Measurements from ENCODE around the gene DNMT3B.
"Not testable (repeated sequence)": the region's sequence is repeated elsewhere in the genome, so short reads cannot be mapped to it uniquely, and the experiment has no call there.

DNMT3B gene

DNA sequence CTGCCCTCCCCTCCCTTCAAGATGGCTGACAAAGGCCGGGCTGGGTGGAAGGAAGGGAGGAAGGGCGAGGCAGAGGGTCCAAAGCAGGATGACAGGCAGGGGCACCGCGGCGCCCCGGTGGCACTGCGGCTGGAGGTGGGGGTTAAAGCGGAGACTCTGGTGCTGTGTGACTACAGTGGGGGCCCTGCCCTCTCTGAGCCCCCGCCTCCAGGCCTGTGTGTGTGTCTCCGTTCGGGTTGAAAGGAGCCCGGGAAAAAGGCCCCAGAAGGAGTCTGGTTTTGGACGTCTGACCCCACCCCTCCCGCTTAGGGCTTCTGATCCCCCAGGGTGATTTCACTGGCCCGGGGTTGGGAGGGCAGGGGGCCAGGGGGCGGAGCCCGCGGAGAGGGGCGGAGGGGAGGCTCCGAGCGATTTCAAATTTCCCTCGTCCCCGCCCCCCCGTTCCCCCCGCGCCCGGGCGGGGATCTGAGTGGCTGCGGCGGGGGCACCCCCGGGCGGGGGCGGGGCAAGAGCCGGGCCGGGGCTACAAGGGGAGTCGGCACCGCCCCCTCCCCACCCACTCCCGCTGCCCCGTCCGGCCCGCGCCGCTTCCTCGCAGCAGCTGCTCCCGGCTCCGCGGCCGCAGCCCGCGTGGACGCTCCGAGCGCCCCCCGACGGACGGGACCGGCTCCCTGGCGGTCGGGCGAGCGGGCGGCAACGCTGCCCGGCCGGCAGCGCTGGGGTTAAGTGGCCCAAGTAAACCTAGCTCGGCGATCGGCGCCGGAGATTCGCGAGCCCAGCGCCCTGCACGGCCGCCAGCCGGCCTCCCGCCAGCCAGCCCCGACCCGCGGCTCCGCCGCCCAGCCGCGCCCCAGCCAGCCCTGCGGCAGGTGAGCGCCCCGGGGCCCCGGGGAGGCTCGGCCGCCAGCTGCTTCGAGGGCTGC is at the start of gene DNMT3B:
TSS of gene DNMT3B (plus strand) at position 555 of the 923 bp plus-strand sequence. CDS start 17,939 bp downstream, outside the sequence.
- no peak for DNase-seq

GRCh38 chr20:32718749-32719348 is 43.3 kb upstream of the DNMT3B start:
- DNase-seq = no peak

- DNase-seq = no peak
Observed at GRCh38 chr20:32727683-32728082, 34.5 kb upstream of the DNMT3B start.

DNA sequence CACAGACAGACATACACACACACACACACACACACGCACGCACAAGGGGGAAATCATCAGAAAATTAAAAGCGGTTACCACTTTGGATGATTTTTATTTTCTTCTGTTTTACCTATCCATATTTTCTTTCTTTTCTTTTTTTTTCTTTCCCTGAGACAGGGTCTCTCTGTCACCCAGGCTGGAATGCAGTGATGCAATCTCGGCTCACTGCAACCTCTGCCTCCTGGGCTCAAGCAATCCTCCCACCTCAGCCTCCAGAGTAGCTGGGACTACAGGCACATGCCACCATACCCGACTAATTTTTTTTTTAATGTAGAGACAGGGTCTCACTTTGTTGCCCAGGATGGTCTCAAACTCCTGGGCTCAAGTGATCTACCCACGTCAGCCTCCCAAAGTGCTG is 33.8 kb upstream of the DNMT3B start:
- DNase-seq = not testable (repeated sequence)

- not testable (repeated sequence) for DNase-seq
Observed at GRCh38 chr20:32729334-32729733, 32.9 kb upstream of the DNMT3B start.

- DNase-seq = no peak
Observed at GRCh38 chr20:32731882-32732266, 30.3 kb upstream of the DNMT3B start.

GRCh38 chr20:32737371-32738223 is 24.6 kb upstream of the DNMT3B start:
- no peak for DNase-seq

- no peak for DNase-seq
Observed at GRCh38 chr20:32741151-32741550, 21.0 kb upstream of the DNMT3B start.

- DNase-seq = no peak
Observed at GRCh38 chr20:32742322-32743236, 19.6 kb upstream of the DNMT3B start.

- DNase-seq = no peak
Observed at GRCh38 chr20:32743237-32744112, 18.7 kb upstream of the DNMT3B start, which contains the start of gene COMMD7. COMMD7 (minus strand) TSS chr20:32743467; CDS start chr20:32743391, 76 bp downstream.

DNA sequence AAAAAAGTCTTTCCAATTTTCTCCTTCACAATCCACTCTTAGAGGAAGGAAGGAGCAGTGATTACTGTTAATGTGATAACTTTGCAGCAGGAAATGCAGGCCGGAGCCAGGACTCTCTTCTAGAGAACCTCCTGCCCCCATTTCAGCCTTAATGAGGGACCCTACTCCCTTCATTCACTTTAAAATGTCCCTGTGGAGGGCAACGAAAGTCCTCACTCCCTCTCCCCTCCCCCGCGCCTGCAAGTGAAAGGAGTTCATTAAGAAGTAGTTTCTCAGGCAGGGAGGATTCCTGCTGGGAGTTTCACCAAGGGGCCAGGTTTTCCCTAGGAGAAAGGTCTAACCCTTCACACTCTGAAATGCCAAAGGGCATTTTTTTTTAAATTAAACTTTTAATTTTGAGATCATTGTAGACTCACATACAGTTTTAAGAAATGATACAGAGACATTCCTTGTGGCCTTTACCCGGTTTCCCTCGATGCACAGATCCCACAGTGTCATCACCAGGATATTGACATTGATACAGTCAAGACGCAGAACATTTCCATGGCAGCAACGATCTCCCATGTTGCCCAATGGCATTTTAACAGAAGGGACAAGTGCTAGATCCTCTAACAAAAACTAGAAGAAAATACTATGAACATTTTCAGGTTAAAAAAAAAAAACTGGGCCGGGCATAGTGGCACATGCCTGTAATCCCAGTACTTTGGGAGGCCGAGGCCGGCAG is 12.1 kb upstream of the DNMT3B start:
- DNase-seq = no peak

DNA sequence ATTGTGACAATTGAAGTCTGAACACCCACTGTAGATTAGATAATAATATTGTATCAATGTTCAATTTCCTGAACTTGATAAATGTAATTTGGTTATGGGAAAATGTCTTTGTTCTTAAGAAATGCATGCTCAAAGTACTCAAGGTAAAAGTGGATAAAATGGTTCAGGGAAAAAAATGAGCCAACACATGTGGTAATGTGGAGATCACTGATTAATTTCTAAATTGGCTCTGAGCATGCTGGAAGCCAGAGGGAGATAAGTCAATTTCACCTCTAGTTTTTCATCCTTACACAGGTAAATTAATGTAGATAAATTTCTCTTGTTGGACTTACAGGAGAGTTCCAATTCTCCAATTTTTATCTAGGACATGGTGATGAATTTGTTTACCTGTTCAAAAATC is 10.9 kb upstream of the DNMT3B start:
- no peak for DNase-seq

GRCh38 chr20:32751702-32752457 is 10.3 kb upstream of the DNMT3B start:
- no peak for DNase-seq

GRCh38 chr20:32752458-32753250 is 9.5 kb upstream of the DNMT3B start:
- no peak for DNase-seq

DNA sequence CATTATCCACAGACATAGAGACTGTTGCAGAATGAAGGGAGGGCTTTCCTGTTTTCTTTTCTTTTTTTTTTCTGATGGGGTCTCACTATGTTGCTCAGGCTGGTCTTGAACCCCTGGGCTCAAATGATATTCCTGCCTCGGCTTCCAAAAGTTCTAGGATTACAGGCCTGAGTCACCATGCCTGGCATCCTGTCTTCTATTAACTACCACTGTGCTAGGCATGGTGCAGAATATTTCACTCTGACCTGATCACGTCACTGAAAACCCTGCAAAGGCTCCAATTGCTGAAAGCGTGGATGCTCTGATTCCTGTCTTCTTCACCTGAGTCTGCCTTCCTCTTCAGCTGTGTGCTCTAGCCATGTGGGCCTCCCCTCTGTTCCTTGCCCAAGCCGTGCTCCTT is 8.5 kb upstream of the DNMT3B start:
- no peak for DNase-seq

DNA sequence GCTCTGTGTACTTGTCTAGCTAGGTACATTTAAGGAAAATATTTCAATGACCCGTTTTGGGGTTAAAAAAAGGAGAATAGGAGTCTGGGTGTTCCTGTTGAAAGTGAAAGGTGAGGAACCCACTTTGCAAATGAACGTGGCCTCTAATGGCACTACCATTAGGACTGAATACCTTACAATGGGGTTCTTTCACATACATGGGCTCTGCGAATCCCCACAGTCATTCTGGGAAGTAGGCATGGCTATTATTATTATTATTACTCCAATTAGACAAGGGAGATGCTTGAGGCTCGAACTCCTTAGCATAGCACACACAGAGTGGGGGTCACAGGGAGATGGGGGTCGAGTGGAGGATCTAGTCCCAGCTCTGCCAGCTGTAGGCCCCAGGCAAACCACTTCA is 6.0 kb upstream of the DNMT3B start:
- no peak for DNase-seq

DNA sequence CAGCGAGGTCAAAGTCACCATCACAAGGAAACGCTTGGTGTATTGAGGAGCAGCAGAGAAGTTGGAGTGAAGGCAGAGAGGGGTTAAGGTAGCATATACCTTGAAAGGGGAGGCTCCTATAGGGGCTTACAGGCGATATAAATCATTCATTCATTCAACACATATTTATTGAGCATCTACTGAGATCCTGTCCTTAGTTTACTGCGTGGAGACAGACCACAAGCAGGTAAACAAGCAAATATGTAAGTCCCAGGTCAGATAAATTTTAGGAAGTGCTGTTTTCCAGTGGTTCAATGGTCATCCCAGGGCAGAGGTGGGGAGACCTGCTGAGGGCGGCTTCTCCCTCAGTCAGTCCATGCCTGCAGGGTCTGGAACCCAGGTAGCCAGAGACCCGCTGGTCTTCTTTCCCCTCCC is 761 bp upstream of the DNMT3B start:
- DNase-seq = no peak

DNA sequence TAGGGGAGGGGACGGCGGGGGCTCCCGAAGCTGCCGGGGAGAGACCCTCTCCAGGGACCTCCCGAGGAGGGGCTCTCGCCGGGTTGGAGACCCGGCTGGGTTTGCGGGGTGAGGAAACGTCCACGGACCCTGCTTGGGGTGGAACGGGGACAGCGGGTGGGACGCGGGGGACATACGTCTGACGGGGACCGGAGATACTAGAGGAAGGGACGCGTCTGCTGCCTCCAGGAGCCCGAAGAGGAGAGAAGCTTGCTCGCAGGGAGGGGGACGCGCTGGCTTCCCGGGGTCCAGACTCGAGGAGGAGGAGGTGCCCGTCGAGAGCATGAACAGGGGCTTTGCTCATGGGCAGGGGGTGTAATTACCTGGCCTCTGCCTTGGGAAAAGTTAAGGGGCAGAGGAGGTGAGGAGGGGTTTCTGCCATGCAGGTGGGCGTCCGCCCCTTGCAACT is 593 bp downstream of the DNMT3B start:
- DNase-seq = no peak
